ENCODE data around the gene KIRREL2. TPM values are rescaled to one million over a fixed set of nuclear protein-coding genes. Genes with fewer than 3 reads are reported as not detected.

KIRREL2 gene
- total RNA-seq, 1 donor from 2014 or later: not detected

DNA sequence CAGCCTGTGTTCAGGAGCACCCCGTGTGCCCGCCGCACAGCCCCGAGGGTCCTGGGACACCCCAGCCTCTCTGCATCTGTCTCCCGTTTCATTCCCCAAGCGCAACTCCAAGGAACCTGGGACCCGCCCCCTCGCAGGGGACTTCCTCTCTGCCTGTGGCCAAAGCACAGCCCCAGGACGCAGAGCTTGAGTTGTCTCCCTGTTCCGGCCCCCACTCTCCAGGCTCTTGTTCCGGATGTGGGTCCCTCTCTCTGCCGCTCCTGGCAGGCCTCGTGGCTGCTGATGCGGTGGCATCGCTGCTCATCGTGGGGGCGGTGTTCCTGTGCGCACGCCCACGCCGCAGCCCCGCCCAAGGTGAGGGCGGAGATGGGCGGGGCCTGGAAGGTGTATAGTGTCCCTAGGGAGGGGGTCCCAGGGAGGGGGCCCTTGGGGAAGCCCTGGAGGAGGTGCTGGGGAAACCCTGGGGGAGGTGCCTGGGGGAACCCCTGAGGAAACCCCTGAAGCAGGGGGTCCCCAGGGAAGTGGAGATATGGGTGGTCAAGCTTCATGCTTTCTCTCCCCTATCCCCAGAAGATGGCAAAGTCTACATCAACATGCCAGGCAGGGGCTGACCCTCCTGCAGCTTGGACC is 47.0 kb downstream of the KIRREL2 start:
- no peak for DNase-seq (ENCODE audit: low read depth)
- H3K4me3 ChIP-seq (ENCODE audit: low read depth, low read length): peak overlapping the region; percentile 39
- TF ChIP-seq, protein P1, sequence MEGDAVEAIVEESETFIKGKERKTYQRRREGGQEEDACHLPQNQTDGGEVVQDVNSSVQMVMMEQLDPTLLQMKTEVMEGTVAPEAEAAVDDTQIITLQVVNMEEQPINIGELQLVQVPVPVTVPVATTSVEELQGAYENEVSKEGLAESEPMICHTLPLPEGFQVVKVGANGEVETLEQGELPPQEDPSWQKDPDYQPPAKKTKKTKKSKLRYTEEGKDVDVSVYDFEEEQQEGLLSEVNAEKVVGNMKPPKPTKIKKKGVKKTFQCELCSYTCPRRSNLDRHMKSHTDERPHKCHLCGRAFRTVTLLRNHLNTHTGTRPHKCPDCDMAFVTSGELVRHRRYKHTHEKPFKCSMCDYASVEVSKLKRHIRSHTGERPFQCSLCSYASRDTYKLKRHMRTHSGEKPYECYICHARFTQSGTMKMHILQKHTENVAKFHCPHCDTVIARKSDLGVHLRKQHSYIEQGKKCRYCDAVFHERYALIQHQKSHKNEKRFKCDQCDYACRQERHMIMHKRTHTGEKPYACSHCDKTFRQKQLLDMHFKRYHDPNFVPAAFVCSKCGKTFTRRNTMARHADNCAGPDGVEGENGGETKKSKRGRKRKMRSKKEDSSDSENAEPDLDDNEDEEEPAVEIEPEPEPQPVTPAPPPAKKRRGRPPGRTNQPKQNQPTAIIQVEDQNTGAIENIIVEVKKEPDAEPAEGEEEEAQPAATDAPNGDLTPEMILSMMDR (conservative IDR thresholded peaks at IDR 0.05; ENCODE audit: low read depth, low read length): no peak

GRCh38 chr19:35904311-35905068 is 47.8 kb downstream of the KIRREL2 start:
- TF ChIP-seq, protein P1 (conservative IDR thresholded peaks at IDR 0.05; ENCODE audit: low read depth, low read length): no peak
- DNase-seq (ENCODE audit: low read depth): no peak

DNA sequence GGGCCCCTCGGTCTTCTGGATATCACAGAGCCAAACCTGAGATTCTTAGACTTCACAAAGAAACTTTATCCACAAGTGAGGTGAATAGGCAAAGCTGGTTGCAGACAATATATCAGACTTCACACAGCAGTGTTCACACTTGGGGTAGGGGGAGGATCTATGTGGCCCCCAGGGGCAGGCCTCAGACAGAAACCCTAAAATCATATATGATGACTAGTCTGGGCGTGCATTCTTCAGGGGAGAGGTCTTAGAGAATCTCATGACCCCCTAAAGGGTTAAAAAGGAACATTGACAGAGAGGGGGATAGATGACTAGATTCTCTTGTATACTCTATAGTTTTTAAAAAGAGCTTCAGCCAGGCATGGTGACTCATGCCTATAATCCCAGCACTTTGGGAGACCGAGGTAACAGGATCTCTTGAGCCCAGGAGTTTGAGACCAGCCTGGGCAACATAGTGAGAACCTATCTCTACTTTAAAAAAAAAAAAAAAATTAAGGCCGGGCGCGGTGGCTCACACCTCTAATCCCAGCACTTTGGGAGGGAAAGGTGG is 48.5 kb downstream of the KIRREL2 start:
- no peak for DNase-seq (ENCODE audit: low read depth)
- H3K4me3 ChIP-seq (ENCODE audit: low read depth, low read length): no peak overlapping the region

More at GRCh38 chr19:35904311-35905068, 47.8 kb downstream of the KIRREL2 start:
- no peak overlapping the region for H3K4me3 ChIP-seq (ENCODE audit: low read depth, low read length)

GRCh38 chr19:35907377-35907745 is 50.6 kb downstream of the KIRREL2 start:
- H3K4me3 ChIP-seq (ENCODE audit: low read depth, low read length): no peak overlapping the region
- TF ChIP-seq, protein P1 (conservative IDR thresholded peaks at IDR 0.05; ENCODE audit: low read depth, low read length): no peak
- DNase-seq (ENCODE audit: low read depth): no peak

More for the DNA sequence above, 48.5 kb downstream of the KIRREL2 start:
- TF ChIP-seq, protein P1 (conservative IDR thresholded peaks at IDR 0.05; ENCODE audit: low read depth, low read length): no peak

- TF ChIP-seq, protein P1 (conservative IDR thresholded peaks at IDR 0.05; ENCODE audit: low read depth, low read length): no peak
- no peak for DNase-seq (ENCODE audit: low read depth)
- H3K4me3 ChIP-seq (ENCODE audit: low read depth, low read length): no peak within 1 kb of the TSS
Observed at GRCh38 chr19:35908010-35908441, 51.3 kb downstream of the KIRREL2 start, which contains the start of gene TYROBP. Gene TYROBP, minus strand, starts transcription at chr19:35908295. Its CDS starts 67 bp downstream, at chr19:35908228.

DNA sequence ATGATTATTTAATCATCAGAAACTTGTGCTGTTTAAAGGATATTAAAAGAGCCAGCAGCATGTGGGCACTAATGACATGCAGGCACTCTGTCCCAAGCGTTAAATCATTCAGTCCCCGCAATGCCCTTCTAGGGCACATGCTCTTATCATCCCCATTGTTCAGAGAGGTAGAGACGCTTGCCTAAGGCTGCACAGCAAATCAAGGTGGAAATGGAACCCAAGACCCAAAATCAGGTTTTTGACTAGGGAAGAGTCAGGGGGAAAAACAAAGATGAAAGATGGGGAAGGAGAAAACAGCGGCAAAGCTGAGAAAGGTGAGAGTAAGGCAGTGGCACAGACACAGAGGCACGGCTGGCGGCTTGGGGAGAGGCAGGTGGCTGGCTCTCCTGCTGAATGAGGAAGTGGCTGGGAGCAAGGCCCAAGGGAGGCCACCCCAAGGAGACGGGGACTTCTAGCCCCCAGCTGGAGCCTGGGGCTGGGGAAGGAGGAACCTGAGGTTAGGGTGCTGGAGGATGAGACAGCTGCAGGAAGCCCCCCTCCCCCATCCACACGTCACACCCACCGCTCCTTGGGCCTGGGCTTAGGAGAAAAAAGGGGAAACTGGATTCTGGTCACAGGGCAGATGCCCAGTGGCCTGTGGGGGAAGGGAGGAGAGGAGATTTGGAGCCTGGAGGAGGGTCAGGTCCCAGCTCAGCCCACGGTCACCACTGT is 52.4 kb downstream of the KIRREL2 start:
- H3K4me3 ChIP-seq (ENCODE audit: low read depth, low read length): no peak overlapping the region
- no peak for DNase-seq (ENCODE audit: low read depth)
- TF ChIP-seq, protein P1 (conservative IDR thresholded peaks at IDR 0.05; ENCODE audit: low read depth, low read length): no peak
